ENCODE data around the gene JARID2.

GRCh38 chr6:15506066-15506465 is 260.2 kb downstream of the JARID2 start:
- TF ChIP-seq MAX (CRISPR knock-in tag; IDR thresholded peaks at IDR 0.05) (no peak), SMAD4 (CRISPR knock-in tag; IDR thresholded peaks at IDR 0.05) (no peak), TEAD4 (CRISPR knock-in tag; IDR thresholded peaks at IDR 0.05) (no peak), CTCF (IDR thresholded peaks at IDR 0.05) (no peak), IRF2 (CRISPR knock-in tag; IDR thresholded peaks at IDR 0.05; ENCODE audit: borderline replicate concordance, low read depth) (no peak), TCF7 (CRISPR knock-in tag; IDR thresholded peaks at IDR 0.05; ENCODE audit: low read depth) (no peak), ZNF121 (CRISPR knock-in tag; IDR thresholded peaks at IDR 0.05) (no peak), NR1H2 (CRISPR knock-in tag; IDR thresholded peaks at IDR 0.05) (no peak), ZNF532 (CRISPR knock-in tag; IDR thresholded peaks at IDR 0.05; ENCODE audit: borderline replicate concordance) (no peak), CREM (CRISPR knock-in tag; IDR thresholded peaks at IDR 0.05) (no peak), ZNF281 (CRISPR knock-in tag; IDR thresholded peaks at IDR 0.05) (no peak), FOXK1 (CRISPR knock-in tag; IDR thresholded peaks at IDR 0.05) (no peak), ETV6 (CRISPR knock-in tag; IDR thresholded peaks at IDR 0.05) (no peak)

Measured in WTC11 (cell line).